ENCODE results near the gene DMD. TPM values are rescaled to one million over a fixed set of nuclear protein-coding genes. Genes with fewer than 3 reads are reported as not detected.

Gene DMD
- total and polyA plus RNA-seq, 2 of the 13 experiments (the other 11 are each of a cell fraction or from before 2014, with no cell fraction given): 17.6 to 25.9 TPM

- TF ChIP-seq ISX (CRISPR knock-in tag; conservative IDR thresholded peaks at IDR 0.05) (no peak), ZBTB25 (CRISPR knock-in tag; IDR thresholded peaks at IDR 0.05) (no peak)
These were observed 2139.6 kb downstream of the DMD start, which contains the start of gene FTHL17 (continued) for GRCh38 chrX:31071725-31072124.

GRCh38 chrX:31071262-31071661 lies 2140.1 kb downstream of the DMD start:
- FAIRE-seq: no peak

More at GRCh38 chrX:31071262-31071661, 2140.1 kb downstream of the DMD start:
- CTCF ChIA-PET (ENCODE audit: low intra/inter-chr PET ratio, low total read pairs): no interaction called here
- BruUV-seq (replicated peaks): no TSS peak
- Histone ChIP-seq H3K79me2 (ENCODE audit: insufficient read depth, low read length) (no peaks in the 10 kb centered on the region), H3K27me3 (ENCODE audit: control insufficient read depth in 1 of 2, insufficient read depth in 2 of 2, low read length in 2 of 2) (no peaks in the 10 kb centered on the region), H3K4me3 (replicated peaks in 1 of 3; ENCODE audit: insufficient read depth in 1 of 3, low read depth in 2 of 3, low read length in 3 of 3) (no peak overlapping the region), H2AFZ (ENCODE audit: low read length) (no peak overlapping the region), H4K20me1 (ENCODE audit: insufficient read depth, low read length) (no peaks in the 10 kb centered on the region), H3K9me3 (ENCODE audit: low read length) (no peaks in the 10 kb centered on the region), H3K4me2 (ENCODE audit: low read depth, low read length) (no peak overlapping the region), H3K36me3 (replicated peaks in 1 of 2; ENCODE audit: control insufficient read depth in 1 of 2, insufficient read depth in 2 of 2, low read length in 2 of 2) (no peaks in the 10 kb centered on the region), H3K9ac (ENCODE audit: insufficient read depth, low read depth, low read length) (no peak overlapping the region), H3K4me1 (ENCODE audit: insufficient read depth, low read length) (no peaks in the 10 kb centered on the region), H3K27ac (ENCODE audit: extremely low read length, insufficient read depth, low read length) (no peak overlapping the region)
- no peak for DNase-seq (ENCODE audit: low spot score)
- POLR2A ChIA-PET: no interaction called here
- TF ChIP-seq BHLHE40 (IDR thresholded peaks at IDR 0.05; ENCODE audit: low read length): no peak
- TF ChIP-seq ZBTB21 (CRISPR knock-in tag; IDR thresholded peaks at IDR 0.05): no peak
- TF ChIP-seq PHF8 (CRISPR knock-in tag; IDR thresholded peaks at IDR 0.05): no peak
- no peak for TF ChIP-seq PBX3 (CRISPR knock-in tag; IDR thresholded peaks at IDR 0.05; ENCODE audit: borderline replicate concordance)
- TF ChIP-seq ZMAT3 (CRISPR knock-in tag; conservative IDR thresholded peaks at IDR 0.05): no peak
- TF ChIP-seq ZFP82 (CRISPR knock-in tag; IDR thresholded peaks at IDR 0.05; ENCODE audit: borderline replicate concordance): no peak
- TF ChIP-seq ZNF20 (CRISPR knock-in tag; IDR thresholded peaks at IDR 0.05): no peak
- no peak for TF ChIP-seq MAFK (conservative IDR thresholded peaks at IDR 0.05 in 1 of 2, IDR thresholded peaks at IDR 0.05 in 1 of 2; ENCODE audit: low read length in 2 of 2)
- no peak for TF ChIP-seq PPARG (CRISPR knock-in tag; conservative IDR thresholded peaks at IDR 0.05)
- ATAC-seq: no peak
- WGBS (ENCODE audit: low lambda C conversion rate): 80% methylated on average over 2 of the region's 18 CpGs
- in situ Hi-C loops (cut with HindIII; ENCODE audit: extremely low pct_ligation_motif_present, low pct_unique_long_range_greater_than_20kb) (no loop called here), intact Hi-C loops (cut with micrococcal nuclease; ENCODE audit: unreplicated experiment) (no loop called here)

Measured in HepG2 (cell line).